GM18526 (cell line): ENCODE results near the gene DNAAF1.

ENCODE experiments used
- POLR2A ChIP-seq: IDR thresholded peaks from 3 replicates; pipeline ENCODE4 v1.6.1; 2011; ENCODE audit not compliant: insufficient read length; ENCODE audit errors: extremely low read depth

The DNAAF1 gene

GRCh38 chr16:84182680-84183571 lies 37.8 kb downstream of the DNAAF1 start:
- no peak for TF ChIP-seq POLR2A

GRCh38 chr16:84183572-84183875 lies 38.4 kb downstream of the DNAAF1 start:
- no peak for TF ChIP-seq POLR2A

DNA sequence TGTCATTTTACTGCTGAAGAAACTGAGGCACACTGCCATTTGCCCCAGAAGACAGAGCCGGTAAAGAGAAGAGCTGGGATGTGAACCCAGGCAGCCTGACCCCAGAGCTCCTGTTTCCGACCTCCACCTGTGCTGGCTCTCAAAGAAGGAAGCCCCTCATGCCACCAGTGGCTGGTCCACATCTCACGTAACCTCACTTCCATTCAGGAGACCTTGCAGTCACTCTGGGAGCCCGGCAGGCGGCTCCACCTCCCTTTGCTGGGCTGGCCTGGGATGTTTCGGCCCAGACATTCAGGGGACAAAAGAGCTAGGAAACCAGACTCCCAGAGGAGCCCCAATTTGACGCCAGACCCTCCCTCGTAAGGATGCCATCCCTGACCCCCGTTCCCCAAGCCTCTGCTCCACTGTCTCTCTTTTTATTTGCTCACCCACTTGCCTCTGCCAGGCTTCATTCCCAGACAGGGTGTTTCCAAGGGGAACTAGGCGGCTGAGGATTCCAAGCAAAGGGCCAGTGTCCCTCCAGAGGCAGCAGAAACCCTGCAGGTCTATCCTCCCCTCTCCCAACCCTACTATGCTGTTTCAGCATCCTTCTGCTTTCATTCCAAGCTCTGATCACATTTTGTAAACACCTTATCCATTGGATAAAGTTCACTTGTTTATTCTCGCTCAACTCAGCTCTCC lies 38.9 kb downstream of the DNAAF1 start:
- TF ChIP-seq POLR2A, result no peak

DNA sequence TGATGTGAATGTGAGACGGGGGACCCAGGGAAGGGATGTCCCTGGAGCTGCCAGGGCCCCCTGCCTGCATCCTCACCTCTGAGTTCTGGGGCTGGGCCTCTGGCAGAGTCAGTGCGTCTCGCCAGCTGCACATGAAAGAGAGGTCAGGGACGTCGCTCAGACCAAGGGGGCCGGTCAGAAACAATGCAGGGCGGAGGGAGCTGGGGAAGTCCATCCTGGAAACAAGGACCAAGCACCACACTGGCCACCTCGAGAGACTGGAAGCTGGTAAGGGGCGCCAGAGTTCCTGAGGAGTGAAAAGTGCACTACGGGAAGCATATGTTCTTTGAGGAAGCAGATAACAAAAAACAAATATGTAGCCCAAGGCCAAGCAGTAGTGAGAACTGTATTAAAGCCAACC lies 39.7 kb downstream of the DNAAF1 start:
- no peak for TF ChIP-seq POLR2A

DNA sequence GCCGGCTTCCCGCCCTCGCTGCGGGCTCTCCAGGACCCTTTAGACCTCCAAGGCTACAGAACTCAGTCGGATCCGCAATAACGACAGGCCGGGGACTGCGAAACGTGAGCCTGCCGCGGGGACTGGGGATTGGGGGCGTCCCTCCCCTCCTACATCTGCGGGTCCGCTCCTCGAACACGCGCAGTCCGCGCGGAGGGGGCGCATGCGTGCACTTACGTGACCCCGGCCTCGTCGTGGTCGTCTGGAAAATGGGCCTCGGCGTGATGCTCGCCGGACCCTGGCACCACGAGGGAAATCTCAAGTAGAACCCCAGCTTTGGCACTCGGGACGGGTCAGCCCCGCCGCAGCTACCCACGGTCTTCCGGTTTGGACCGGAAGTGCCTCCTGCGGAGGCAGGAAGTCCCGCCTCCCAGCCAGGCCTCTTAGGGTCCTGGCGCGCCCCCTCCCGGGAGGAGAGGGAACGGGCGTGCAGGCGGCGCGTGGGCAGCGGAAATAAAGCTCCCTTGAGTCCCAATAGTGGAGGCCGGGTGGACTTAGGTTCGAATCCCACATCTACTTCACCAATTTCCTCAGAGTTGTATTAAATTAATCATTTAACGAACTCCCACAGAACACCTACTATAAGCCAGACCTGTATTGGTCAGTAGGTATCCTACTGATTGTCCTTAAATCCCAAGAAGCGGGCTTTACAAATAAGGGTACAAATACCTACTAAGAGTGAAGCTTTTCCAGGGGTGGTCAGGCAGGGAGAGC lies 41.8 kb downstream of the DNAAF1 start, which contains the start of gene TAF1C:
Gene TAF1C (minus strand): TSS at position 373 of the 753 bp plus-strand sequence. CDS start 2,069 bp downstream, outside the sequence.
- peak; percentile 91 for TF ChIP-seq POLR2A

DNA sequence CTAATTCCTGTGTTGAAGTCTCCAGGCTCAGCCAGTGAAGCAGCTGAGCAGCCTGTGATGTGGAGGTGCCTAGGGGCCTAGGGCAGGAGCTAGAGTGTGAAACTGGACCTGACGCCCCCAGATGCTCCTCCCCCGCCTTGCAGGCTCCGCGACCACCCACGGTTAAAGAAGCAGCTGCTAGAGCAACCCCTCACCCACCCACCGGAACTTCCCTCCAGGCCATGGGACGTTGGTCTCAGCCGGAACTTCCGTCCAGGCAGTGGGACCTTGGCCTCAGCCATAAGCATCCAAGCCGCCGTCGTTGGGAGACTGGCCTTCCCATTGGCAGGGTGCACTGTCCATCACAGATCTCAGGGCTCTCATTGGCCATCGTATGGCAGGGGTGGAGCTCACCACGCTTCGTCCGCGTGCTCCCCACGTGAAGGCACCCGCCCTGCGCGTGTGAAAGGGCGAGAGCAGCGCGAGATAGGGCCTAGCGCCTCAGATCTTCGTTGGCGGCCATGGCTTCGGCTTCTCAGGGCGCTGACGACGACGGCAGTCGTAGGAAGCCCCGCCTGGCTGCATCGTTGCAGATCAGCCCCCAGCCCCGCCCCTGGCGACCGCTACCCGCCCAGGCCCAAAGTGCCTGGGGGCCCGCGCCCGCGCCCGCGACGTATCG lies 45.8 kb downstream of the DNAAF1 start, which contains the start of gene ADAD2:
Gene ADAD2 (plus strand): TSS at position 427 of the 658 bp plus-strand sequence. CDS start 74 bp downstream, at position 501.
- TF ChIP-seq POLR2A, result no peak

GRCh38 chr16:84191466-84191865 lies 46.4 kb downstream of the DNAAF1 start:
- TF ChIP-seq POLR2A, result no peak

DNA sequence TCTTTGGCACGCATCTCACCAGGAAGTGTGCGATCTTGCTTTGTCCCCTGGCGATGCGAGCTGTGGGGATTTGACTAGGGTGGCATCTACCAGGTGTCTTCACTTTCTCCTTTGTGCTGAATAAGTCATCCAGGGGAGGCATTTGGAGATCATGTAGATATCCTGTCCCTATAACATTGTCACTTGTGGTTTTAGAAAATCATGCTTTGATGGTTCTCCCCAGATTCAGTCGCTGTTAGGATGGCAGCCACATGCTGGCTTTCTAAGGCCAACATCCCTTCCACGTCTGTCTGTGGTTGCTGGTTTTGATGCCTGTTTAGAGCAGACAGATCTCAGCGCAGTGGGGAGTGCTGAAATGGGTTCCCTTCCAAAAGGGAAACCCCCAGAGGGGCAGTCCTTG lies 48.4 kb downstream of the DNAAF1 start:
- no peak for TF ChIP-seq POLR2A

DNA sequence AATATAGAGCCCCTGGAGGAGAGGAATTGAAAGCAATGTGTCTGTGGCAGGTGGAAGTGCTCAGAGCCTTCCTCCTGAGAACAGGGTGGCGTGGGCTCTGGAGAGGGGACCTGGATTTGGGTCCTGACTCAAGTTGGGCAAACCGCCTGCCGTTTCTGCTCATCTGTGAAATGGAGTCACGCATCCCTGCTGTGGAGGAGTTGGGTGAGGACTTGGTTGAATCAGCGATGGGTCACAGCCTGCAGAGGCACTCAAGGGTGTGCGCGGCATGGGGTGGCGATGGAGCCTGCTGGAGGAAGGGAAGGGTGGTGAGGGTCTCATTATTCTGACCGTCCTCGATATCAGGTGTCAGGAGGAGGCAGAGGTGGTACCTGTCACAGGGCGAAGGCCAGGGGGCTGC lies 48.9 kb downstream of the DNAAF1 start:
- TF ChIP-seq POLR2A, result no peak

GRCh38 chr16:84194470-84195200 lies 49.5 kb downstream of the DNAAF1 start:
- no peak for TF ChIP-seq POLR2A

DNA sequence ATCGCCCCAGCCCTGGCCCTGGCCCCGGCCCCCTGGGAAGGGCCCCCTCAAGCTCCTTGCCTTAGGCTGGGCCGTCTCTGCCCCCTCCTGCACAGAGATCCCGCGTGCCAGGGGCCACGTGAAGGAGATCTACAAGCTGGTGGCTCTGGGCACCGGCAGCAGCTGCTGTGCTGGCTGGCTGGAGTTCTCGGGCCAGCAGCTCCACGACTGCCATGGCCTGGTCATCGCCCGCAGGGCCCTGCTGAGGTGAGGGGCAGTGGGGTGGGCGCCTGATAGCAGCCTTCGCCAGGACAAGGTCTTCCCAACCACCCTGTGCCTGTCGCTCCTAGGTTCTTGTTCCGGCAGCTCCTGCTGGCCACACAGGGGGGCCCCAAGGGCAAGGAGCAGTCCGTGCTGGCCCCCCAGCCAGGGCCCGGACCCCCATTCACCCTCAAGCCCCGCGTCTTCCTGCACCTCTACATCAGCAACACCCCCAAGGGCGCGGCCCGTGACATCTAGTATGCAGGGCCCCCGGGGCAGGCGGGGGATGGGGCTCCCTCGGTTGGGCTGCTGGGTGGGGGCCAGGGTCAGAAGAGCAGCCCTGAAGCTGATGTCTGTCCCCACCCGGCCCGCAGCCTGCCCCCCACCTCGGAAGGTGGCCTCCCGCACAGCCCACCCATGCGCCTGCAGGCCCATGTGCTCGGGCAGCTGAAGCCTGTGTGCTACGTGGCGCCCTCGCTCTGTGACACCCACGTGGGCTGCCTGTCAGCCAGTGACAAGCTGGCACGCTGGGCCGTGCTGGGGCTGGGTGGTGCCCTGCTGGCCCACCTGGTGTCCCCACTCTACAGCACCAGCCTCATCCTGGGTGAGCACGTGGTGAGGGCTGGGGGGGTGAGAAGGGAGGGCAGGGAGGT lies 50.3 kb downstream of the DNAAF1 start:
- no peak for TF ChIP-seq POLR2A

- no peak for TF ChIP-seq POLR2A
Observed at GRCh38 chr16:84196101-84196500, 51.0 kb downstream of the DNAAF1 start.

DNA sequence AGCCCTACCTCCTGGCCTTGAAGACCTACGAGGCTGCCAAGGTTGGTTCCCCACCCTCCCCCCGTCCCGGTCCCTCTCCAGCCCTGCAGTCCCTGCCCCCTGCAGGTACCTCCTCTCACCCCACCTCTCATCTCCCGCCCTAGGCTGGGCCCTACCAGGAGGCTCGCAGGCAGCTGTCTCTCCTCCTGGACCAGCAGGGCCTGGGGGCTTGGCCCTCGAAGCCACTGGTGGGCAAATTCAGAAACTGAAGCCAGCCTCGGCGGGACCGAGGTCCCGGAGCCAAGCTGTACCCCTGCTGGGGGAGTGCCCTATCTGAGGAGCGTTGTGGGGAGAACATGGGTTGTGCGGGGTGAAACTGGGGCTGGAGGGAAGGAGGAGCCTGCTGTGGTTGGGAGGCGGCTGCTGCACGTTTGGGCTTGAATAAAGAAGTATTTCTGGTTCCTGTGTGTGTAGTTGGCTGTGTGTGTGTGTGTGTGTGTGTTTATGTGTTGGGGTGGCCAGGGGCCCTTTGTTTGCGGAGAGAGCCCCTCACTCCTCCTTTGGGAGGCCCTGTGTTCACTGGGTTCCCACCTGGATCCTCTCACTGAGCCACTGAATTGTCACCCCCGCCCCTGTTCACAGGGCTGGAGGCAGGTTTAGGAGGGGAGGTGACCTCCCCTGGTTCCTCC lies 51.8 kb downstream of the DNAAF1 start:
- no peak for TF ChIP-seq POLR2A
